Karpas-422 (cell line): Measurements from ENCODE around the gene SPATA4. TPM values are rescaled to one million over a fixed set of nuclear protein-coding genes. Genes with fewer than 3 reads are reported as not detected.

Experiments used
- DNase-seq: peaks from one replicate; pipeline ENCODE4 v3.0.0-alpha.2; 2015
- H2AFZ ChIP-seq: fragments of 200-600 bp; sonication (generic); 2 replicates; pipeline ENCODE4 v1.6.1; 2014; ENCODE audit warnings: antibody characterized with exemption, low read length, mixed read lengths
- H3K27ac ChIP-seq: fragments of 200-600 bp; sonication (generic); 2 replicates; pipeline ENCODE4 v1.5.1; 2014; ENCODE audit warnings: mild to moderate bottlenecking, low read length, moderate library complexity
- H3K27me3 ChIP-seq: fragments of 200-600 bp; sonication (generic); 2 replicates; pipeline ENCODE4 v1.6.1; 2014; ENCODE audit warnings: low read length, mixed read lengths
- H3K36me3 ChIP-seq: fragments of 200-600 bp; sonication (generic); 2 replicates; pipeline ENCODE4 v1.6.1; 2014; ENCODE audit warnings: low read length, mixed read lengths; ENCODE audit not compliant: insufficient read depth
- H3K4me1 ChIP-seq: fragments of 200-600 bp; sonication (generic); 2 replicates; pipeline ENCODE4 v1.6.1; 2014; ENCODE audit warnings: mild to moderate bottlenecking, low read length, mixed read lengths
- H3K4me2 ChIP-seq: fragments of 200-600 bp; sonication (generic); 2 replicates; pipeline ENCODE4 v1.6.1; 2014; ENCODE audit warnings: low read length, low read depth, mild to moderate bottlenecking; ENCODE audit not compliant: poor library complexity, severe bottlenecking
- H3K4me3 ChIP-seq: fragments of 200-600 bp; sonication (generic); 2 replicates; pipeline ENCODE4 v1.5.1; 2014; ENCODE audit warnings: mild to moderate bottlenecking, antibody characterized with exemption, low read length, mixed read lengths
- H3K79me2 ChIP-seq: fragments of 200-600 bp; sonication (generic); 2 replicates; pipeline ENCODE4 v1.6.1; 2014; ENCODE audit warnings: mild to moderate bottlenecking, low read length, mixed read lengths
- H3K9ac ChIP-seq: fragments of 200-600 bp; sonication (generic); 2 replicates; pipeline ENCODE4 v1.6.0; 2014; ENCODE audit warnings: low read length
- H3K9me2 ChIP-seq: fragments of 200-600 bp; sonication (generic), shearing (Covaris generic); replicated peaks from 2 replicates; pipeline ENCODE4 v1.6.0; 2014; ENCODE audit warnings: mild to moderate bottlenecking, low read length, moderate library complexity; ENCODE audit not compliant: insufficient read depth
- H3K9me3 ChIP-seq: fragments of 300-700, 200-600 bp; sonication (generic); 2 replicates; pipeline ENCODE4 v1.6.1; 2014; ENCODE audit warnings: low read length, mixed read lengths
- H4K20me1 ChIP-seq: fragments of 200-600 bp; sonication (generic); 2 replicates; pipeline ENCODE4 v1.6.1; 2014; ENCODE audit warnings: mild to moderate bottlenecking, antibody characterized with exemption, low read length, low read depth; ENCODE audit not compliant: insufficient read depth
- total RNA-seq: library from RNA; depleted of rRNA; stranded (reverse); fragments of >200 nt; shearing (Covaris generic); gene quantifications from 2 replicates; pipeline ENCODE4 v1.2.3, GENCODE V29; 2014; ENCODE audit warnings: low replicate concordance; rRNA removed

Gene SPATA4
- total RNA-seq, result not detected in 2 replicates

GRCh38 chr4:176195184-176195978, at the start of gene SPATA4:
TSS of gene SPATA4 (minus strand) at chr4:176195585. CDS start at chr4:176195562, 23 bp downstream.
- Histone ChIP-seq H3K4me2 (peak within 1 kb of the TSS; percentile 75), H3K27ac (peak within 1 kb of the TSS; percentile 73), H3K27me3 (no peaks in the 10 kb centered on the region), H2AFZ (peak within 1 kb of the TSS; percentile 84), H3K79me2 (no peaks in the 10 kb centered on the region), H3K9me2 (no peaks in the 10 kb centered on the region), H3K9ac (peak within 1 kb of the TSS; percentile 61), H3K4me1 (peaks cover 9% of the 10 kb centered on the region), H4K20me1 (no peaks in the 10 kb centered on the region), H3K9me3 (no peaks in the 10 kb centered on the region), H3K36me3 (no peaks in the 10 kb centered on the region), H3K4me3 (peak within 1 kb of the TSS; percentile 66)
- peak; percentile 94 for DNase-seq

- no peak overlapping the region for H3K27ac ChIP-seq
- no peaks in the 10 kb centered on the region for H3K27me3 ChIP-seq
- no peaks in the 10 kb centered on the region for H3K9me2 ChIP-seq
- H3K9ac ChIP-seq, result no peak overlapping the region
- no peak overlapping the region for H3K4me3 ChIP-seq
- no peaks in the 10 kb centered on the region for H3K36me3 ChIP-seq
- no peaks in the 10 kb centered on the region for H4K20me1 ChIP-seq
- H2AFZ ChIP-seq, result no peak overlapping the region
- H3K79me2 ChIP-seq, result no peaks in the 10 kb centered on the region
- H3K4me2 ChIP-seq, result no peak overlapping the region
- no peaks in the 10 kb centered on the region for H3K4me1 ChIP-seq
- no peaks in the 10 kb centered on the region for H3K9me3 ChIP-seq
- DNase-seq, result no peak
Observed at GRCh38 chr4:176242764-176243347, 47.5 kb upstream of the SPATA4 start.

DNA sequence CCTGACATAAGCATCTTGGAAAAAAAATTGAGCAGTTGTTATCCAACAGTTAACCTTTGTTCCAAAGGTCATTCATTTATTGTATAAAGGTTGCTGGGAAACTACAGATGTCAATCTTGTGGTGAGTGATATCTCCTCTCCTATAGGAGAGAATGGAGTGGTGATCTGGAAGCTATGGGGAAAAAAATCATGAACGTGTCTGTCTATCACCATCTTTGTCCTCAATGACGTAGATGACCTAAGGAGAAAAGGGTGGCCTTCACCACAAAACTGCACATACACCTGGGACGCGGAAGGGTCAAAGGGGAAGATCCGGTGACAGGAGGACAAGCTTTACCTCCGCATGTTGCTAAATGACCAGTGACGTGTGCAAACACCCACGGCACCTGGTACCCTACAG, 46.3 kb upstream of the SPATA4 start:
- no peak overlapping the region for H3K4me3 ChIP-seq
- no peaks in the 10 kb centered on the region for H3K9me3 ChIP-seq
- no peak overlapping the region for H2AFZ ChIP-seq
- H3K27me3 ChIP-seq, result no peaks in the 10 kb centered on the region
- no peaks in the 10 kb centered on the region for H3K36me3 ChIP-seq
- H3K4me2 ChIP-seq, result no peak overlapping the region
- H4K20me1 ChIP-seq, result no peaks in the 10 kb centered on the region
- H3K79me2 ChIP-seq, result no peaks in the 10 kb centered on the region
- no peaks in the 10 kb centered on the region for H3K4me1 ChIP-seq
- no peak overlapping the region for H3K9ac ChIP-seq
- no peak for DNase-seq
- no peak overlapping the region for H3K27ac ChIP-seq
- no peaks in the 10 kb centered on the region for H3K9me2 ChIP-seq

DNA sequence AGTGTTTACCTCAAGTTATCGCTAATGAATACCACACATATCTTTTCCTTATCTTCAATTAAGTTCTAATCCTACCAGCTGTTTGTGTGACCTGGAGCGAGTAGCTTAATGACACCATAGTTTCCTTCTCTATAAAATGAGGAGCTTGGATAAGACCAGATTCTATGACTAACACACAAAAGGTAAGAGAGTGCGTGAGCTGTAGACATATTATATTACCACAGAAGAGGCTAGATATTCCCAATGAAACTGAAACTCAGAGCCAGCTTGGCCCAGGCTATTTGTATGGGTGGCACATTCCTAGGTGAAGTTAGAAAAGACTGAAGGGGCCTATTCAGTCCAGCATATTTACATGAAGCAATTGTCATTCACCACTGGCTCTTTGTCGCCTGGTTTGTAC, 43.4 kb upstream of the SPATA4 start:
- no peak for DNase-seq

GRCh38 chr4:176238157-176238610, 42.8 kb upstream of the SPATA4 start:
- Histone ChIP-seq H3K27me3 (no peaks in the 10 kb centered on the region), H3K9ac (no peak overlapping the region), H3K79me2 (no peaks in the 10 kb centered on the region), H3K9me3 (no peaks in the 10 kb centered on the region), H3K9me2 (no peaks in the 10 kb centered on the region), H3K4me3 (no peak overlapping the region), H4K20me1 (no peaks in the 10 kb centered on the region), H3K4me1 (no peaks in the 10 kb centered on the region), H3K27ac (no peak overlapping the region), H3K36me3 (no peaks in the 10 kb centered on the region), H2AFZ (no peak overlapping the region), H3K4me2 (no peak overlapping the region)
- DNase-seq, result no peak

More for the DNA sequence above, 43.4 kb upstream of the SPATA4 start:
- no peak overlapping the region for H2AFZ ChIP-seq
- H3K4me2 ChIP-seq, result no peak overlapping the region
- no peaks in the 10 kb centered on the region for H4K20me1 ChIP-seq
- H3K9ac ChIP-seq, result no peak overlapping the region
- H3K27ac ChIP-seq, result no peak overlapping the region
- no peaks in the 10 kb centered on the region for H3K9me3 ChIP-seq
- no peaks in the 10 kb centered on the region for H3K27me3 ChIP-seq
- no peak overlapping the region for H3K4me3 ChIP-seq
- no peaks in the 10 kb centered on the region for H3K36me3 ChIP-seq
- H3K4me1 ChIP-seq, result no peaks in the 10 kb centered on the region
- no peaks in the 10 kb centered on the region for H3K79me2 ChIP-seq
- no peaks in the 10 kb centered on the region for H3K9me2 ChIP-seq

GRCh38 chr4:176236946-176237345, 41.6 kb upstream of the SPATA4 start:
- no peaks in the 10 kb centered on the region for H3K79me2 ChIP-seq
- H3K4me2 ChIP-seq, result no peak overlapping the region
- H3K4me1 ChIP-seq, result no peaks in the 10 kb centered on the region
- no peak overlapping the region for H3K4me3 ChIP-seq
- H3K9me2 ChIP-seq, result no peaks in the 10 kb centered on the region
- no peaks in the 10 kb centered on the region for H4K20me1 ChIP-seq
- no peaks in the 10 kb centered on the region for H3K27me3 ChIP-seq
- DNase-seq, result no peak
- no peaks in the 10 kb centered on the region for H3K36me3 ChIP-seq
- H3K27ac ChIP-seq, result no peak overlapping the region
- no peak overlapping the region for H3K9ac ChIP-seq
- no peak overlapping the region for H2AFZ ChIP-seq
- H3K9me3 ChIP-seq, result no peaks in the 10 kb centered on the region

- Histone ChIP-seq H3K36me3 (no peaks in the 10 kb centered on the region), H3K27me3 (no peaks in the 10 kb centered on the region), H3K9me3 (no peaks in the 10 kb centered on the region), H3K27ac (no peak overlapping the region), H3K4me3 (no peak overlapping the region), H3K9me2 (no peaks in the 10 kb centered on the region), H2AFZ (no peak overlapping the region), H3K9ac (no peak overlapping the region), H4K20me1 (no peaks in the 10 kb centered on the region), H3K4me1 (no peaks in the 10 kb centered on the region), H3K79me2 (no peaks in the 10 kb centered on the region), H3K4me2 (no peak overlapping the region)
- DNase-seq, result no peak
Observed at GRCh38 chr4:176230836-176231235, 35.5 kb upstream of the SPATA4 start.

- Histone ChIP-seq H3K9ac (no peak overlapping the region), H3K4me1 (no peaks in the 10 kb centered on the region), H2AFZ (no peak overlapping the region), H3K9me2 (no peaks in the 10 kb centered on the region), H3K27me3 (no peaks in the 10 kb centered on the region), H3K79me2 (no peaks in the 10 kb centered on the region), H3K4me2 (no peak overlapping the region), H3K36me3 (no peaks in the 10 kb centered on the region), H4K20me1 (no peaks in the 10 kb centered on the region), H3K9me3 (no peaks in the 10 kb centered on the region), H3K4me3 (no peak overlapping the region), H3K27ac (no peak overlapping the region)
- DNase-seq, result no peak
Observed at GRCh38 chr4:176229645-176230044, 34.3 kb upstream of the SPATA4 start.
